Esophagus (tissue), 2 donors: ENCODE results near the gene PTPRD. TPM values are rescaled to one million over a fixed set of nuclear protein-coding genes. Genes with fewer than 3 reads are reported as not detected.

Experiments
- H3K27ac ChIP-seq, 2 donors: one replicate each; pipeline ENCODE4 v1.5.1; 2013; ENCODE audit warnings: low read depth in 2 of 2, mild to moderate bottlenecking in 2 of 2, inconsistent platforms in 1 of 2, low read length in 1 of 2, moderate library complexity in 1 of 2
- H3K27me3 ChIP-seq, 2 donors: one replicate each; pipeline ENCODE4 v1.6.1; 2013; ENCODE audit warnings: low read length in 2 of 2, control low read depth in 1 of 2, mild to moderate bottlenecking in 1 of 2; ENCODE audit not compliant: insufficient read depth in 2 of 2, control insufficient read depth in 1 of 2
- H3K36me3 ChIP-seq, 2 donors: one replicate each; pipeline ENCODE4 v1.6.1; 2013; ENCODE audit warnings: low read length in 1 of 2; ENCODE audit not compliant: control insufficient read depth in 2 of 2, insufficient read depth in 2 of 2
- H3K4me1 ChIP-seq, 2 donors: one replicate each; pipeline ENCODE4 v1.6.1; 2013; ENCODE audit warnings: low read length in 1 of 2; ENCODE audit not compliant: control insufficient read depth in 2 of 2, insufficient read depth in 2 of 2
- H3K4me3 ChIP-seq, 2 donors: one replicate each; pipeline ENCODE4 v1.5.1; 2013; ENCODE audit warnings: low read length in 2 of 2, mild to moderate bottlenecking in 2 of 2, low read depth in 1 of 2, moderate library complexity in 1 of 2
- H3K9me3 ChIP-seq, 2 donors: one replicate each; pipeline ENCODE4 v1.6.1; 2013; ENCODE audit warnings: mild to moderate bottlenecking in 2 of 2, low read depth in 1 of 2, low read length in 1 of 2, moderate library complexity in 1 of 2; ENCODE audit not compliant: control insufficient read depth in 2 of 2, insufficient read depth in 1 of 2
- WGBS, 2 donors: extraction: QIAGEN DNeasy Blood & Tissue Kit; methylation state at CpG; one replicate each; pipeline ENCODE4 v1.1.7; 2013; 5-methylcytosine and 5-hydroxymethylcytosine counted together
- polyA plus RNA-seq, 2 donors: library from polyadenylated mRNA; stranded (reverse); fragments of 200-250 nt; gene quantifications; one replicate each; pipeline ENCODE4 v1.2.3, GENCODE V29; 2013
- donor health status: healthy with polysubstance abuse.
- donor health status: Bipolar disorder and iron deficiency.

PTPRD gene
- polyA plus RNA-seq, 2 donors, result 0.53 to 0.60 TPM

DNA sequence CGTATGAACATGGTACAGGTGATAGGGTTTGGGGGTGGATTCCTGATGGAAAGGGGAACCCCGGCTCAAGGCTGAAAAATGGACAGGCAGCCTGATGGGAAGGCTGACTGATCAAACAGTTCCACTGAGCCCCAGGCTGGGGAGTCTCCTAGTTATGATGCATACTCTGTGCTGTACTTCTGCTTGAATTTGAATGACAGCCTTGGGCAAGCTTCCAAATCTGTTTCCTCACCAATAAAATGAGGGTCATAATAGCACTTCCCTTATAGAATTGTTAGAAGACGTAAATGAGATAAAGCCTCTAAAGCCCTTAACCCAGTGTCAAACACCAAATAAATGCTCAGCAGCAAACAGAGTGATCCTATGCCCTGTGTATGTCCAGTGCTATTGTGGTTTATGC is 2334.8 kb downstream of the PTPRD start:
- no peak overlapping the region for H3K27ac ChIP-seq
- WGBS, 2 donors, result 79 to 83% methylated on average over 3 of the region's 3 CpGs
- H3K4me3 ChIP-seq, result no peak overlapping the region
- H3K4me1 ChIP-seq, result no peaks in the 10 kb centered on the region
- no peaks in the 10 kb centered on the region for H3K36me3 ChIP-seq
- H3K9me3 ChIP-seq, result peaks cover 0 to 2% of the 10 kb centered on the region in 2 donors
- no peaks in the 10 kb centered on the region for H3K27me3 ChIP-seq

GRCh38 chr9:8270235-8270634 is 2342.6 kb downstream of the PTPRD start:
- no peaks in the 10 kb centered on the region for H3K4me1 ChIP-seq
- H3K27me3 ChIP-seq, result peaks cover 0 to 6% of the 10 kb centered on the region in 2 donors
- H3K27ac ChIP-seq, result no peak overlapping the region
- no peaks in the 10 kb centered on the region for H3K9me3 ChIP-seq
- H3K36me3 ChIP-seq, result no peaks in the 10 kb centered on the region
- no peak overlapping the region for H3K4me3 ChIP-seq

DNA sequence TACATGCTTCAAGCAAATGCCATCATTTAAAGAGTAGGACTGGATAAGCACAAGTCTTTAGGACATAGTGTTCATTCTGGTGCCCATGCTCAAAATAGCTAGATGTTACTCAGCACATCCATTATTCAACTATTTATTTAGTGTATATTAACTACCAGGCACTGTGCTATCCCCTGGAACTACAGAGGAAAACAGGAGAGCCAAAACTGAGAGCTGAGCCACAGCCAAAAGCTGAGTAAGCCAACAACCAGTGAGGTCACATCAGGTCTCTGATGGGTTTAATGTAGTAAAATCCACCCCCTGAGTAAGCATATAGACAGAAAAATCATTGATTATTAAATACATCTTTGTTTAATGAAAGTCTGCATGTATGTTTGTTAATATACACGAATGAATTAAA is 2343.9 kb downstream of the PTPRD start:
- WGBS, 2 donors, result 42 to 58% methylated on average over 1 of the region's 1 CpG
- peaks cover 0 to 6% of the 10 kb centered on the region in 2 donors for H3K27me3 ChIP-seq
- no peak overlapping the region for H3K27ac ChIP-seq
- H3K4me3 ChIP-seq, result no peak overlapping the region
- no peaks in the 10 kb centered on the region for H3K4me1 ChIP-seq
- no peaks in the 10 kb centered on the region for H3K9me3 ChIP-seq
- no peaks in the 10 kb centered on the region for H3K36me3 ChIP-seq

DNA sequence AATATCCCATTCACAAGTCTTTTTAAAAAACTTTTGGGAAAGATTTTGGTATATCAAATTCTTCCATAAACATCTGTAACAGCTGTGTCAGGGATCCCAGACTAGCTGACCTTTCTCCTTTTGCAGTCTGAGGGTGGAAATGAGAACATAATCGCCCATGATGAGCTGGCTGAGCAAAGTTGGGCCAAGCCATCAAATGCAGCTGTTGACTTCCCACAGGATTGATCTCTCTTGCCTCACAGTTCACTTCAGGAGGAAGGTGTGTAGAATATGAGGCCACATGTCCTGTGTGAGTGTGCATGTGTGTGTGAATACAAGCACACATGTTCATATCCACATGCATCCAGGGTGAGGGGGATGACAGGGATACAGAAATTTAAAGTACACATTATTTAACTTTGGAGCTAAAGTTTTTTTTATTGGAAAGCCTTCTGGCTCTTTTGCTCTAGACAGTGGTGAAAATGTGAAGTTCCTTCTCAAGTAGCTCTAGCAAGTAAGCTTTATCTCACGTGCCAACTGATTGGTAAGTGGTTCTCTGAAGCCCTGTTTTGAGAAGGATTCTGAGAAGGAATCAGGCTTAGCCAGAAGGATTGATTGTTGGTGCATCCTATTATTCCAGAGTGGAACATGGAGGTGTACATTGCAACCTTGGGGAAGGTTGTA is 2344.5 kb downstream of the PTPRD start:
- H3K27ac ChIP-seq, result no peak overlapping the region
- H3K4me3 ChIP-seq, result no peak overlapping the region
- H3K36me3 ChIP-seq, result no peaks in the 10 kb centered on the region
- 59 to 71% methylated on average over 2 of the region's 2 CpGs for whole genome bisulfite sequencing, 2 donors
- H3K27me3 ChIP-seq, result peaks cover 0 to 6% of the 10 kb centered on the region in 2 donors
- H3K4me1 ChIP-seq, result no peaks in the 10 kb centered on the region
- H3K9me3 ChIP-seq, result no peaks in the 10 kb centered on the region

DNA sequence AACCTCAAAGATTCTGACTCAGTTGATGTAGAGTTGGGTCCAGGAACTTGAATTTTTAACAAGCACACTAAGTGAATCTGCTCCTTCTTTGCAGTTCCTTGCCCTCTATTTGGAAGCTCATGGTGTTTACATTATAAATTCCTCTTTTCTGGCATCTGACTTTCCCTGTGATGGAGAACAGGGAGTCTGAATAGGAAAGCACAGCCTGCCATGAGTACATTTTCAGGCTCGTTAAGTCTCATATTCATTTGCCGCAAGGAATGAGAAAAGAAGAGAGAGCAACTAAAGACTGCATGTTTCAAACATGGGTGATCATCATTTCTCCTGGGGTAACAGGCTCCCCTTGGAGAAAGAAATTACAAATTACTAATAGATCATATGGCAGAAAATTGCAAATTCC is 2345.2 kb downstream of the PTPRD start:
- WGBS, 2 donors, result 62 to 71% methylated on average over 2 of the region's 2 CpGs
- Histone ChIP-seq H3K36me3 (no peaks in the 10 kb centered on the region), H3K27ac (no peak overlapping the region), H3K4me3 (no peak overlapping the region), H3K4me1 (no peaks in the 10 kb centered on the region), H3K27me3 (peaks cover 0 to 6% of the 10 kb centered on the region in 2 donors), H3K9me3 (no peaks in the 10 kb centered on the region)

DNA sequence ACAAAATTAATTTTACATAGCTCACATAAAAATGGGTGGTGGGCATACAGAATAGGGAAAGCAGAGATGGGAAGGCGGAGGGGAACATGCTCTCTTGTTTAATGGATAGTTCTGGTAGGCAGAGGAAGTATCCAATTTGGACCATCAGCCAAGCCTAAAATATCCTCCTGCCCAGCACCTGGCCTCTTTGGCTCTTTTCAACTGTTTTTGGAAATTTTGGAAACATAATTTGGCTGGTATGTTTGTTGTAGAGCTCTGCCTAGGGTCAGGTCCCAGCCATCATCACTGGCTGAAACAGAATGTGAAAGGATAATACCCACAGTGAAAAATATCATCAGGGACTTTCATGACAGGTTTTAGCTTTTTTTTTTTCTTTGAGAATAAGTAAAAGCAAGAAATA is 2345.9 kb downstream of the PTPRD start:
- no peaks in the 10 kb centered on the region for H3K4me1 ChIP-seq
- no peak overlapping the region for H3K27ac ChIP-seq
- H3K27me3 ChIP-seq, result peaks cover 0 to 6% of the 10 kb centered on the region in 2 donors
- no peak overlapping the region for H3K4me3 ChIP-seq
- H3K36me3 ChIP-seq, result no peaks in the 10 kb centered on the region
- no peaks in the 10 kb centered on the region for H3K9me3 ChIP-seq
- 74 to 94% methylated on average over 1 of the region's 1 CpG for WGBS, 2 donors

DNA sequence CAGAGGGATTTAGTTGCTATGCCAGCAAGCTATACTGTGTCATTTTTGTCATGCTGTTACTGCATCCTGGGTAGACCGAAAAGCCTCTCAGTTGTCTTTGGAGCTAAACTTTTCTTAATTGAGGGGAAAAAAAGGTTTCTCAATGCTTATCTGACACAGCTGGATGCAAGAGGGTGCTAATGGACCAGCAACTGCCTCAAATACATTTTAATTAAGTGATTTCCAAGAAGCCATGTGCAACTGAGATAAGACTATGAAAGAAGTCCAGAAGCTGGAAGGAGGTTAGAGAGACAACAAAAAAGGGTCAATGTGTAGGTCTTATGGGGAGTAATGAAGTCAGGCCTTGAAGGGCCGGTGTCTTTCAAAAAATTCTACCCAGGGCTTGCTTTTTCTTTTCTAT is 2347.5 kb downstream of the PTPRD start:
- Histone ChIP-seq H3K36me3 (no peaks in the 10 kb centered on the region), H3K9me3 (no peaks in the 10 kb centered on the region), H3K27me3 (peaks cover 0 to 6% of the 10 kb centered on the region in 2 donors), H3K4me3 (no peak overlapping the region), H3K27ac (no peak overlapping the region), H3K4me1 (no peaks in the 10 kb centered on the region)
- 83 to 93% methylated on average over 2 of the region's 2 CpGs for WGBS, 2 donors
